Measurements from ENCODE around the gene ACTG1.
A peak's percentile ranks its signal among the peaks of the same experiment; 100 is the strongest.

The ACTG1 gene

GRCh38 chr17:81512562-81513371 is at the start of gene ACTG1:
Gene ACTG1 (minus strand): TSS chr17:81512799. CDS start chr17:81512354, 445 bp downstream.
- DNase-seq = peak; percentile 89

DNA sequence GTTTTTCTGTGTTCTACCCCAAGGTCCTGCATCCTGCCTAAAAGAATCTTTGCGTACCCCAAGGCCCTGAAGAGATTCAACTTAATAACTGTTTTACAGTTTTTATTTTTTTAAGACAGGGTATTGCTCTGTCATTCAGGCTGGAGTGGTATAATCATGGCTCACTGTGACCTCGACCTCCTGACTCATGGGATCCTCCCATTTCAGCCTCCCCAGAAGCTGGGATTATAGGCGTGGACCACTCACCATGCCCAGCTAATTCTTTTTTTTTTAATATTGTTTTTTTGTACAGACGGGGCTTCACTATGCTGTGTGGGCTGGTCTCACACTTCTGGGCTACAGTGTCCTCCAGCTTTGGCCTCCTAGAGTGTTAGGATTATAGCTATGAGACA is 48.9 kb upstream of the ACTG1 start:
- DNase-seq = no peak

GRCh38 chr17:81558941-81559806 is 46.6 kb upstream of the ACTG1 start:
- no peak for DNase-seq

DNA sequence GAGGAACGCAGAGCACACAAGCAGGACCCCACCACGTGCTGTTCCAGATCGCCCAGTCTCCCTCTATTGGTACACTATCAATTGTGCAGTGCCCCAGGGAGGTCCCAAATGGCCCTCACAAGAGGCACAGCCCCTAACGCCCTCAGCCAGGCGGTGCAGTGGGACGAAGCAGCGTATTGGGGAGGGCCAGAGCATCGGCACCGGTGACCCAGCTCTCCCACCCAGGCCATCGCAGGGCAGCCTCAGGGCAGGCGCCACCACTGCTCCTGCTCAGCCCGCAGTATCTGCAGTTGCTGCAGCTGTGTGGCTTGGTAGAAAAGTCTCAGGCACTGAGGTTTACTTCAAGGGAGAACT is 45.5 kb upstream of the ACTG1 start:
- no peak for DNase-seq

GRCh38 chr17:81557276-81558114 is 44.9 kb upstream of the ACTG1 start:
- DNase-seq = no peak

GRCh38 chr17:81556863-81557262 is 44.3 kb upstream of the ACTG1 start:
- DNase-seq = no peak

DNA sequence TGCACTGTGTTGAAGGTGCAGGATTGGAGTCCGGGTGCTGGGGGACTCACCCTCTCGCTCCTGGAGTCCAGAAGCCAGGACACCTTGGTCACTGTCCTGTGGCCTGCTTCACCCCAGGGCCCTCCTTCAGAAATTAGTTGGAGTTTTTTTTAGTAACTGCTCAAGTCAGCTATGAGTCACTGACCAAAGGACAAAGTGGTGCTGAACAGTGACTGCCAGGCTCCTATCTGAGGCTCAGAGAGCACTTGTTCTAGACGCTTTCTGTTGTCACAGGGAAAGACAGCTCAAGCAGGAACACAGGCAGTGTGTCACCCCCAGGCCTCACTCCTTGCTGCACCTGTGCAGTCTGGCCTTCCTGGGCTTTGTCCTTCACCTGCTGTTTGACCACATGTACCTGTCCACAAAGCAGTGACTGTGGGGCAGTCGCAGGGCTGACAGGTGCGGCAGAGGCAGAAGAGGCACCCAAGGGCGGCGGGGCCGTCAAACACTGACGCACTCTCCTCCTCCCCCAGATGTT is 43.6 kb upstream of the ACTG1 start:
- DNase-seq = no peak

GRCh38 chr17:81553616-81554181 is 41.1 kb upstream of the ACTG1 start:
- peak; percentile 23 for DNase-seq

GRCh38 chr17:81553018-81553615 is 40.5 kb upstream of the ACTG1 start:
- DNase-seq = peak; percentile 61

GRCh38 chr17:81552244-81553017 is 39.8 kb upstream of the ACTG1 start, which contains the start of gene FAAP100:
Gene FAAP100 (minus strand): TSS chr17:81552353. CDS start chr17:81552330, 23 bp downstream.
- peak; percentile 76 for DNase-seq

- DNase-seq = no peak
Observed at GRCh38 chr17:81551458-81552243, 39.1 kb upstream of the ACTG1 start.

GRCh38 chr17:81550830-81551457 is 38.3 kb upstream of the ACTG1 start:
- no peak for DNase-seq

GRCh38 chr17:81550285-81550684 is 37.7 kb upstream of the ACTG1 start:
- no peak for DNase-seq

DNA sequence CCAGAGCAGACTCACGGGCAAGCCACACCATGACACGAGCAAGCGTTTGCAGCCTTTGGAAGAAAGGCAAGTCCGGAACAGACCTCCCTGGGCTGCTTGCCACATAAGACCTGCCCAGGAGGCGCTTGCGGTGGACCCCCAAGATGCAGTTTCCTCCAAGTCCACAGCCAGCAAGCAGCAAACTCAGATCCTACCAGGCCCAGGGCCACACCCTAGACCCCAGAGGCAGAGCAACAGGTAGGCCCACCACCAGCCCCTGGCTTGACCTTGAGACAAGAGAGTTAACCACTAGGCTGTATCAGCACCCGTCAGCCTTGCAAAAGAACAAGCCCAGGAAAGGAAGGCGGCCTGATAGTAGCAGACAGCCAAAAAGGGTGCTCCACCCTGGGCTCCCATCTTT is 37.2 kb upstream of the ACTG1 start:
- DNase-seq = no peak

- no peak for DNase-seq
Observed at GRCh38 chr17:81549031-81549557, 36.5 kb upstream of the ACTG1 start.

DNA sequence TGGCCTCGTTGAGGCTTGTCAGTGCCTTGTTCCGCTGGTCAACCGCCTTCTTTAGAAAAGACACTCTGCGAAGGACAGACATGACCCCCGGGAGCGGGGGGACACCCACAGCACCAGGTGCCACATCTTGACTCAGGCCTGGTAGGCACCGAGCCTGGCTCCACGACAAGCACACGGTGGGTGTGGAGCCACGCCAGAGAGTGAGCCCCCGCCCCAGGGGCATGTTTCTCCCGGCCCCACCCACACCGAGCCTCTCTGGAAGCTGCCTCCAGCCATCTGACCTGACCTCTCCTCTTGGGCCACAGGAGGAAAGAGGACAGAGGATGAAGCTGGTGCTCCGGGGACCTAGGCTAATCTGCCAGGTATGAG is 35.0 kb upstream of the ACTG1 start:
- DNase-seq = no peak

- DNase-seq = no peak
Observed at GRCh38 chr17:81546906-81547613, 34.5 kb upstream of the ACTG1 start.

DNA sequence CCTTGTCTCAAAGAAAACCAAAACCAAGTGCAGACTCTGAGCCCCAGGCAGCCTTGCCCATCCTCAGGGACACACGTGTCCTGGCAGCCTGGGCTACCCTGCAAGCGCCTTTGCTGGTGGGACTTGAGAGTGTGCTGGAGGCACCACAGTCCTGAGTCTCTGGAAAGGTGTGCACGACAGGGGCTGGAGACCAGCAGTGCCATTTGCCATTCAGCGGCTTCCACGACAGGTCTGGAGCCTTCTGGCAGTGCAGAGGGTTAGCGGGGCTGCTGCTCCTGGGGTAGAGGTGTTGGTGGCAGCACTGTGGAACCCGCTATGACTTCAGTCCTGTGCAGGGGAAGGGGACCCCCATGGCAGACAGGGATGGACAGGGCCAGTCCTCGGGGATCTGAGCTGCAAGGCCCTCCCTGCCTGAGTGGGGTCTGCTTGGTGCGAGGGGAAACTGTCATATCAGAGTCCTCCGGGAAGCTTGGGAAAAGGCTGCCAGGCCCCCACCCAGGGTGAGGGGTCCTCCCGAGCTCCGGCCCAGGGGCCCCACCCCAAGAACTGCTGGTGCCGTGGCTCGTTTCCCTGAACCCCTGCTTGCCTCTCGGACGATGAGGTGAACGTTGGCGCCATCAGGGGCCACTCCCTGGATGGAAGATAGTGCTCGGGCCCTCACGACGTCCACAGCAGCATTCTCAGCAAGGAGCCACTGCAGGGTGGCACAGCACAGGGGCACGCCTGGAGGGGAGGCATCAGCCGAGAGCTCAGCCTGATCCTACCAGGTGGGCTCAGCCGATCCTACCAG is 32.8 kb upstream of the ACTG1 start:
- no peak for DNase-seq
